DLD1 (cell line): ENCODE measurements around the gene SELENOO.
"Not testable (repeated sequence)": the region's sequence is repeated elsewhere in the genome, so short reads cannot be mapped to it uniquely, and the experiment has no call there.

Experiments used
- in situ Hi-C: cut with HindIII; loops from 2 replicates; pipeline ENCODE4 v1.10.0; 2017; ENCODE audit warnings: low sequenced_read_pairs

SELENOO gene, protein sequence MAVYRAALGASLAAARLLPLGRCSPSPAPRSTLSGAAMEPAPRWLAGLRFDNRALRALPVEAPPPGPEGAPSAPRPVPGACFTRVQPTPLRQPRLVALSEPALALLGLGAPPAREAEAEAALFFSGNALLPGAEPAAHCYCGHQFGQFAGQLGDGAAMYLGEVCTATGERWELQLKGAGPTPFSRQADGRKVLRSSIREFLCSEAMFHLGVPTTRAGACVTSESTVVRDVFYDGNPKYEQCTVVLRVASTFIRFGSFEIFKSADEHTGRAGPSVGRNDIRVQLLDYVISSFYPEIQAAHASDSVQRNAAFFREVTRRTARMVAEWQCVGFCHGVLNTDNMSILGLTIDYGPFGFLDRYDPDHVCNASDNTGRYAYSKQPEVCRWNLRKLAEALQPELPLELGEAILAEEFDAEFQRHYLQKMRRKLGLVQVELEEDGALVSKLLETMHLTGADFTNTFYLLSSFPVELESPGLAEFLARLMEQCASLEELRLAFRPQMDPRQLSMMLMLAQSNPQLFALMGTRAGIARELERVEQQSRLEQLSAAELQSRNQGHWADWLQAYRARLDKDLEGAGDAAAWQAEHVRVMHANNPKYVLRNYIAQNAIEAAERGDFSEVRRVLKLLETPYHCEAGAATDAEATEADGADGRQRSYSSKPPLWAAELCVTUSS

DNA sequence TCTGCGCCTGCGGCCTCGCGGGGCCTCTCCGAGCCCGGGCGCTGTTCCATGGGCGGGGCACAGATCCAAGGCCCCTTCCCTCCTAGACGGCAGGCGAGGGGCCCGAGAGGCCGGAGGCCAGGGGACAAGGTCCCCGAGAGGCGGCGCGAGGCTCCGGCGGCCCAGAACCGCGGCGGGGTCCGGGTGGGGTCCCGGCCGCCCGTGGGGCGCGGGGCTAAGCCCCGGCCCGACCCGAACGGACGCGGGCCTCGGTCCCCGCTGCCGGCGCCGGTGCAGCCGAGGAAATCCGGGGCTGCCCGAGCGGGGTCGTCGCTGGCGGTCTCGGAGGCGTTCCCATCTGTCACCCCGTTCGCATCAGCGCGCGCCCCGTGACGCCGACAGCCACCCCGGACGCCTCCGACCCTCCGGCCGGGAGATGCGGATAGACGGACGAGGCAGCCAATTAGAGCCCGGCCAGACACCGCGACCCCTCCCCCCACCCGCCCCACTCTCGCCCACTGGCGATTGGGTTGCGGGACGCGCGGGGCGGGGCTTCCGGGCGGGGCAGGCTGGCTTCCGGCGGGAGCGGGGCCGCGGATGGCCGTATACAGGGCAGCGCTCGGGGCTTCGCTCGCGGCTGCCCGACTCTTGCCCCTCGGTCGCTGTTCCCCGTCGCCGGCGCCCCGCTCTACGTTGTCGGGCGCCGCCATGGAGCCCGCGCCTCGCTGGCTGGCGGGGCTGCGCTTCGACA lies at the start of gene SELENOO:
SELENOO (plus strand) TSS at position 551 of the 730 bp plus-strand sequence; CDS start at position 577, 26 bp downstream.
- in situ Hi-C loops: no loop called here

DNA sequence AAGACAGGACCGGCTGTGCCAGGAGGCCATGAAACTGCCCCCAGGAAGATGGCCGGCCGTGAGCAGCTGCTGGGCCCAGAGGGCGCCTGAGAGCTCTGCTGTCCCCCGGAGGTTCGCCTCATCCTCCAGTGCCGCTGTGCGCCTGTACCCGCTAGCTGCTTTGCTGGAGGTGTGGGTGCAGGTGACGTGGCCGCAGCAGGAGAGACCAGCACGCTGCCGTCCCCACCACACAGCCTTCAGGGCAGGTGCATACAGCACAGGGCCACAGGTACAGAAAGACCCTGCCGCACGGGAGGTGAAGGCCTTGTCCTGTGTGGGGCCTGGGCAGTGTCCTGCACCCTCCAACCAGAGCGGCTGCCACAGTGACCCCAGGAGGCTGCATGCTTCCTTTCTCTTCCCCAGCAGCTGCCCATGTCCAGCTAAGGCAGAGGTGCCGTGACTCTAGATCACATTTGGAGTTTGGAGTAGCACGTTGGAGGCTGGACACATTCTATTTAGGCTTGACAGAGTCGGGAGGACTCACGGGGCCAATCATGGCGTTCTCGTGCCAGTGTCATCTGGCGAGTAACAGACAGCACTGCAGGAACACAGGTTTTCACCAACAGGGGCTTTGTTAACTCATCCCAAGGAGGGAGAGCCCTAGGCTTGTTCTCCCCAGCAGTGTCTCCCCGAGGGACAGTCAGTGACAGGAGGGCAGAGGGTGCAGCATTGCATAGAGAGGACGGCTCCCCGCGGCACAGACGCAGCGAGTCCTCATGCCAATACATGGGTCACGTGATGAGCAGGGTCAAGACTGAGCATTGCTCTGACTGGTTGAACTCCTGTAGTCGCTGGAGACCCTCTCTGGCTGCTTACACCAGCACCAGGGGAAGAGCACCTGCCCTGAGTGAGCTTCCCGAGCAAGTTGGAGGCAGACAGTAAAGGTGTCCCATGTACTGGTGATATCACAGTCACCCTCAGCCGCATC lies 49.0 kb upstream of the SELENOO start:
- in situ Hi-C loops: no loop called here

GRCh38 chr22:50153056-50153755 lies 47.6 kb upstream of the SELENOO start:
- in situ Hi-C loops: no loop called here

DNA sequence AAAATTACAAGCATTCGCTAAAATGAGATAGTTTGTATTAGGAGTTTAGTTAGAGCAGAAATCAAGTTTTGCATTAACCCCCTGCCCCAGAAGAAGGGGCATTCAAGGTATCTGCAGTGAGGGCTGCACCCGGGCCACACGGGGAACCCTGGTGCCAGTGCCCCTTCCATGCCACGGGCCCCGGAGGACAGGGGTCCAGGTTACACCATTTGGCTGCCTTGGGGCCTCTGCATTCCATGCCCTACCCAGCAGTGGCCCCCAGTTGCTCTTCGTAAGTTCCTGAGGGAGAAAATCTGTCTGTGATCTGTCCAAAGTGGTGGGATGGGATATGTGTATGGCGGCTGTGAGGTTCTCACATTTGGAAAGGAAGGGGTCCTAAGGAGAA lies 47.1 kb upstream of the SELENOO start:
- in situ Hi-C loops: no loop called here

GRCh38 chr22:50157709-50158375 lies 43.0 kb upstream of the SELENOO start:
- in situ Hi-C loops: no loop called here

- in situ Hi-C loops: no loop called here
These were observed 39.9 kb upstream of the SELENOO start for GRCh38 chr22:50160947-50161346.

DNA sequence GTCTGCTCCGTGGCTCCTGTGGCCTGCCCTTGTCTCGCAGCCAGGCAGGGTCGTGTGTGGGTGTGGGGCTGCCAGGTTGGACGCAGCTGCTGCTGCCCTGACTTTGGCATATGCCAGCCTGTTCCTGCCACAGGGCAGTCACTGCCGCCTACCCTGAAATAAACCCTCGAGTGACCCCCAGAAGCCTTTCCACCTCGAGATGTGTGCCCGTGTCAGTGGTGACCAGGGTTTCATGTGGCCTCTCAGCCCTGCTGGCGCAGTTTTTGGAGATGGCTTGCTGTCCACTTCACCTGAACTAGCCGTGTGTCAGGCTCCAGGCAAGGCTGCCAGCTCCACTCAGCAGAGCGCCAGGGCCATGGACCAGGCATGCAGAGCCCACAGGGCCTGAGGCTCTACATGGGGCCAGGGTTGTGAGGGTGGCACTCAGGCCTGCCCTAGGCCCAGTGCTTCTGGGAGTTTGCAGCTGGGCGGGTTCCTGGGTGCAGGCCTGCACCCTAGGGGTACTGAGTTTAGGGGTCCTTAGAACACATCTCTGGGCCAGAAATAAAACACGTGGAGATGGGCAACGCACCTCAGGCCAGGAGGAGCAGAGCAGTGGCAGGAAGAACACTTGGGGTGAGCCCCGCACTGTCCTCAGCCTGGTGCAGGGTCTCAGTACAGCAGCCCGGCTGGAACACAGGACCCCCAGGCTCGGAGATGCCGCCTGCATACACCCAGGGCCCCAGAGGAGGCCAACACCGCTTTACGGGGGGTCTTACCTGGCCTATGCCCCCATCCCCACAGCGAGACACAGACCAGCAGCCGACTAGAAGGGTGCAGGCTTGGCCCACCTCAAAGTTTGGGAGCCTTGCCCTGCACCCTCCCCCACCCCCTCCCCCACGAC lies 39.1 kb upstream of the SELENOO start:
- in situ Hi-C loops: no loop called here

DNA sequence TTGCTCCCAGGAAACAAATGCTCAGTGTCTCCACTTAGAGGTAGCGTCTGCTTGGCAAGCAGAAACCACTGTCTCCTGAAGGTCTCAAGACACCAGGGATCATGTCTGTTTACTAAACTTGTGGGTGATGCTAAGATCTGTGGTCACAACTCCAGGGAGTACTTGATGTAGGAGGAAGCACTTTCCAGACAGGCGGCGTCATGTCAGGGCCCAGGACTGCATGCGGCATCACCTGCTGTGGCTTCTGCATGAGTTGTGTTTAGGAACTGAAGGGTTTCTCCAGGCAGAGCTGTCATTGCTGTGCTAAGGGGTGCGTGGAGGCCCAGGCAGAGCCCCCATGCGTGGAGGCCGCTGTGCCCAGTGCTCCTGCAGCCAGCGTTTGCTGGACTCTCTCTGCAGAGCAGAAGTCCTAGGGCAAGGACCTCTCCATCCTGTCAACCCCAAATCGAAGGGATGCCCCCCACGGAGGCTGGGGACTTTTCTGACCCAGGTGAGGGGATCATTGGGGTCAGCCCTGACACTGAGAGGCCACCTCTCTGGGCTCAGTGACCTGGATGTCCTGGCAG lies 38.3 kb upstream of the SELENOO start:
- in situ Hi-C loops: no loop called here

- in situ Hi-C loops: no loop called here
These were observed 35.2 kb upstream of the SELENOO start for GRCh38 chr22:50165436-50166123.

GRCh38 chr22:50167689-50168489 lies 32.9 kb upstream of the SELENOO start:
- in situ Hi-C loops: no loop called here

DNA sequence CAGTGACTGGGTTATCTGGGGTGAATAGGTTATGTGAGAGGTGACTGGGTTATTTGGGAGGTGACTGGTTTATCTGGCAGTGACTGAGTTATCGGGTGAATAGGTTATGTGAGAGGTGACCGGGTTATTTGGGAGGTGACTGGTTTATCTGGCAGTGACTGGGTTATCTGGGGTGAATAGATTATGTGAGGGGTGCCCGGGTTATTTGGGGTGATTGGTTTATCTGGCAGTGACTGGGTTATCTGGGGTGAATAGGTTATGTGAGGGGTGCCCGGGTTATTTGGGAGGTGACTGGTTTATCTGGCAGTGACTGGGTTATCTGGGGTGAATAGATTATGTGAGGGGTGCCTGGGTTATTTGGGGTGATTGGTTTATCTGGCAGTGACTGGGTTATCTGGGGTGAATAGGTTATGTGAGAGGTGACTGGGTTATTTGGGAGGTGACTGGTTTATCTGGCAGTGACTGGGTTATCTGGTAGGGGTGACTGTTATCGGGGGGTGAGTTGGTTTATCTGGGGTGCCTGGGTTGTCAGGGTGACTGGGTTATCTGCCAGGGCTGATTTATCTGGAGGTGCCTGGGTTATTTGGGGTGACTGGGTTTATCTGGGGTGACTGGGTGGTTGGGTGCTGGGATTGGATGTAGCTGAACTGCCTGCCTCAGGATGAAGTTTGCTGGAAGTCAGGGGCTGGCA lies 32.2 kb upstream of the SELENOO start:
- in situ Hi-C loops: not testable (repeated sequence)

GRCh38 chr22:50169181-50169759 lies 31.5 kb upstream of the SELENOO start:
- in situ Hi-C loops: no loop called here

- in situ Hi-C loops: no loop called here
These were observed 31.0 kb upstream of the SELENOO start for GRCh38 chr22:50169774-50170341.

GRCh38 chr22:50170453-50171318 lies 30.1 kb upstream of the SELENOO start, which contains the start of gene PANX2:
TSS of gene PANX2 (plus strand) at chr22:50170731. CDS start at chr22:50170731, 0 bp downstream.
- in situ Hi-C loops: no loop called here
